HG03095 (cell line): Measurements from ENCODE around the gene CBX7.

Experiments
- ATAC-seq: cut with Tn5 transposase; IDR thresholded peaks from one replicate; pipeline ENCODE4 v1.9.1; 2021; ENCODE audit warnings: moderate library complexity; ENCODE audit not compliant: unreplicated experiment

CBX7 gene

DNA sequence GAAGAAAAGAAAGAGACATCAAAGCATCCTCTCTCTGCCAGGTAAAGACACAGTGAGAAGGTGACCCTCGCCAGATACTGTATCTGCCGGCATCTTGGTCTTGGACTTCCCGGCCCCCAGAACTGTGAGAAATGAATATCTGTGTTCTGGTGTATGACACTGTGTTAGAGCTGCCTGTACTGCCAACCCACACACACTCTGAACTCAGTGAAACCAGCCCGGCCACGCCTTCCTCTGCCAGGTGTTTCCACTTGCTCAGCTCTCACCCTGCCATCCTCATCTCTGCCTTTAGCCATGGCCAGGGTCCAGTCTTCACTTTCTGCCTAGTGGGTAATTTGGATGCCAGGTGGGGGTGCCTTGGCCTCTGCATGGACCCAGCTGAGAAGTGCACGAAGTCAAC is 24.0 kb downstream of the CBX7 start:
- no peak for ATAC-seq

GRCh38 chr22:39125622-39126021 is 26.9 kb downstream of the CBX7 start:
- no peak for ATAC-seq

DNA sequence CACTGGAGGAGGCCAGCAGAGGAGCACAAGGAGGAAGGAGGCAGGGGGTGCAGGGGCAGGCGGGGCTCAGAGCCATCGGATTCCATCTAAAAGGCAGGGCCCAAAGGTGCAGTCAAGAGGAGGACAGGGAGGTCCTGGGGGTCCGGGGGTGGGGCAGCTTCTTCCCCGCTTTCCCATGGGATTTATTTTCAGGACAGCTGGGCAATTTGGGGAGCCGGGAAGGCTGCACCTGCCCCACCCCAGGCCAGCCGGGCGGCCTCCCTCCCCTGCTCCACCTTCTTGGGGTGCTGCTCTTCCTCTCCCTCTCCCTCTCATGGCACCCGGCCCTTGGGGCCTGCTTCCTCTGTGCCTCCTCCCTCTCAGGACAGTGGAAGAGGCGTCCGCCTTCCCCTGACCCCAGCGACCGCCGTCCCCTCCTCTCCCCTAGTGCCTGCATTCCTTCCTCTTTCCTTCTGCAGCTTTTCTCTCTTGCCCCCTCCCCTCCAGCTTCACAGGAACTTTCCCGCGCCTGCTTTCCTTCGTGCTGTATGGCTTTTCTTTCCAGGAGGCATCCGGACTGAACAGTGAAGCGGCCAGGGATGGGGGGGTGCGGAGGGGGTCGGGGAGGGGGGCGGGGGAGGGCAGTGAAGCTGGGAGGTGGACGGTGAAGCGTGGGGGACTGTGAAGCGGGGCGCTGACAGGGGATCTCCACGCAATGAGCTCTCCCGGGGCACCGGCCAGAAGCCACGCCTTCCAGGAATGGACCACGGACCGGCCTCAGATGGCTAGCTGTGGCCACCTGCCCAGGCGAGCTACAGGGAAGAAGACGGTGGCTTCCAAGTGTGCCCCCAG is 28.5 kb downstream of the CBX7 start:
- ATAC-seq, result no peak

GRCh38 chr22:39122772-39123470 is 29.6 kb downstream of the CBX7 start:
- no peak for ATAC-seq

DNA sequence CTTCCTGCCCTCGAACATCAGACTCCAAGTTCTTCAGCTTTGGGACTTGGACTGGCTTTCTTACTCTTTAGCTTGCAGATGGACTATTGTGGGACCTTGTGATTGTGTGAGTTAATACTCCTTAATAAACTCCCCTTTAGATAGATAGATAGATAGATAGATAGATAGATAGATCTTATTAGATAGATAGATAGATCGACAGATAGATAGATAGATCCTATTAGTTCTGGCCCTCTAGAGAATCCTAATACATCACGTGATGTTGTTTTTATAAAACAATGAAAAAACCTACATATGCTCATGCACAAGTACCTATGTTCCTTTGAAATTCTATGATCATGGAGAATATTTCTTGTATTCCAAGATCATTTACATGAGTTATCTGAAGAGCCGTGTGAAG is 31.5 kb downstream of the CBX7 start:
- no peak for ATAC-seq

GRCh38 chr22:39117585-39118191 is 34.8 kb downstream of the CBX7 start:
- ATAC-seq, result no peak

GRCh38 chr22:39115977-39116621 is 36.4 kb downstream of the CBX7 start:
- no peak for ATAC-seq

GRCh38 chr22:39115570-39115969 is 36.9 kb downstream of the CBX7 start:
- ATAC-seq, result no peak

DNA sequence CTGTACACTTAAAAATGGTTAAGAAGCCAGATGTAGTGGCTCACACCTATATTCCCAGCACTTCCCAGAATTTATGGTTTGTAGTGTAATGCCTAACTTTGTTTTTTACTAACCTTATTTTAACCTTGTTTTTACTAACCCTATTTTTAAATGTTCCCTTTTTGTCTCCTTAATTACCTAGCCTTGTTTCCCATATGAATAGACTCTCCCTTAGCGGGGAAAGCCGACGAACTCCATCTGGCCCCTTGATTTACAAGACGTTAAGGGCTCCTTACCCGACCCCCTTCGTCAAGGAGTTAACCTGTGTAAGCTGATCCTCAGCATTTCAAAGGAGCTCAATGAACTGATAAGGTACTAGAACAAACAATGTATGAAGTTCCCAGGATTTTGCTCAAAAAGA is 38.4 kb downstream of the CBX7 start:
- no peak for ATAC-seq

GRCh38 chr22:39110631-39111561 is 41.6 kb downstream of the CBX7 start:
- no peak for ATAC-seq

DNA sequence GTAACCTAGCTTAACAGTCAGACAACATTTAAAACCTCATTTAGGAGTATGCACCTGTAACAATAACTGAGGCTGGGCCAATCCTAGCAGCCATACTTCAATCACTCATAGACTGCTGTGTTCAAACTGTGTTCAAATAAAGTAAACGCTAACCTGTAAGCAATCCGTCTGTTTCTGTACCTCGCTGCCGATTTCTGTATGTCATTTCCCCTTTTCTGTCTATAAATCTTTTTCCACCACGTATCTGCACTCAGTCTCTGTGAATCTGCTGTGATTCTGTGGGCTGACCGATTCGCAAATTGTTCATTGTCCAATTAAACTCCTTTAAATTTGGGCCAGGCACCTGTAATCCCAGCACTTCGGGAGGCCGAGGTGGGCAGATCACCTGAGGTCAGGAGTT is 43.1 kb downstream of the CBX7 start:
- ATAC-seq, result no peak

- no peak for ATAC-seq
Measured at GRCh38 chr22:39108487-39108886, 44.0 kb downstream of the CBX7 start.

DNA sequence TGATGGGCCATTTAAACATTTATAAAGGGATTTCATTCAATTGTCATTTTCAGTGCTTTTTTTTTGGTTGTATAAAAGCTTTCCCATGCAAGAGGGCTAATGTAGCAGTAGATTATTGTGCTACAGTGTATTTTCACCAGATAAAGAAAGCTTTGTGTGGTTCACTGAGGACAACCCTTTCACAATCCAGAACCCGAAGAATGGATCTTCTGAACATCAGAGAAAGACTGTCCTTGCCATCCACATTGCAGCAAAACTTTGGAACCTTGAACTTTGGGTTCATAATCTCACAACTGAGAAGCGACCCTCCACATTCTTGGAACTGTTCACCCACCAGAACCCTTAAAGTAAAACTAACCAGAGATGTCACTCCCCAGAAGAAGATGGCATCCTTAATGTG is 46.2 kb downstream of the CBX7 start:
- ATAC-seq, result no peak

GRCh38 chr22:39103431-39103830 is 49.0 kb downstream of the CBX7 start:
- no peak for ATAC-seq

DNA sequence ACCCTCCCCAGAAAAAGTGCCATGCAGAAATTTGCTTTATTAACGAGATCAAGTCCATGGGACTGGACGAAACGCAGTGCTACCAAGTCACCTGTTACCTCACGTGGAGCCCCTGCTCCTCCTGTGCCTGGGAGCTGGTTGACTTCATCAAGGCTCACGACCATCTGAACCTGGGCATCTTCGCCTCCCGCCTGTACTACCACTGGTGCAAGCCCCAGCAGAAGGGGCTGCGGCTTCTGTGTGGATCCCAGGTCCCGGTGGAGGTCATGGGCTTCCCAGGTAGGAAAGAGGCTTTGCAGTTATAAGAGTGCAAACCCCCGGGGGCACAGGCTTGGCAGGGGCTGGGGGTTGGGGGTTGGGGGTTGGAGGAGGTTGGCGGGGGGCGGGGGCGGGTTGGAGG is 51.3 kb downstream of the CBX7 start:
- ATAC-seq, result no peak

DNA sequence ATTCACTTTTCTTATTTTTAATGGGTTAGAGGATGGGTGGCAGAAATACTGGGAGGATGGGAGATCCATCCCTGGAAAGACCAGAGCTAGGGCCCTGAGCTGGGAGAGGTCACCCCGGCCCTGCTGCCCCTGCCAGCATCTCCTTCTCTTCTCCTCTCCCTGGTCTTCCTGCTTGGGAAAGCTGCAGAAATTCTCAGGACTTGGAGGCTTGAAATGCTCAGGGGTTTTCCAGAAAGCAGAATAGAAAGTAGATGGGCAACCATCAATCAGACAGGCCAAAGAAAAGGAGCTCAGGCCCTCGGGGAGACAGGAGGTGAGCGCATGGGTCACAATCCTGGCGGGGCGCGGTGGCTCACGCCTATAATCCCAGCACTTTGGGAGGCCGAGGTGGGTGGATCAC is 53.9 kb downstream of the CBX7 start:
- no peak for ATAC-seq

- ATAC-seq, result no peak
Measured at GRCh38 chr22:39098026-39098425, 54.5 kb downstream of the CBX7 start.

GRCh38 chr22:39097098-39098020 is 55.1 kb downstream of the CBX7 start, which contains the start of gene APOBEC3H:
APOBEC3H (plus strand) TSS chr22:39097244; CDS start chr22:39100279, 3,035 bp downstream.
- no peak for ATAC-seq

DNA sequence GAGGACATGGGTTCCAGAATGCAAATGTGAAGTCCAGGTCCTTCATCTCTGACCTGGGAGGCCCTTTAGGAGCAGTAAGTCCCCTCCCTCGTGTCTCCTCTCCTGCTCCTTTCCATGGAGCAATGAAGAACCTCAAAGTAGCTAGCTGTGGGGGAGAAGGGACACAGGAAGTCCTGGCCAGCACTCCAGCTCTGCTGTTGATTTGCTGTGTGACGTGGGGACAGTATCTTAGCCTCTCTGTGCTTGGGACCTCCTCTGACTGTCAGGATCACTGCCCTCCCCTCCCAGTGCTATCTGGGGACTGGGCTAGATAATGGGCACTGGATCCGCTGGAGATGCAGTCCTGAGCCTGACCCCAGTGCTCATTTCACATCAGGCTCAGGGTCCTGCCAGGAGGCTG is 56.5 kb downstream of the CBX7 start:
- no peak for ATAC-seq
